Stimulated activated naive B cell treated with anti-CD40 and anti-IgM and Interleukin-4, amounts not matched to agents 10 μg/mL and 1 μg/mL and 100 μg/mL, for 72 hours (primary cell): Measurements from ENCODE around the gene TMEM100.
"Not testable (repeated sequence)": the region's sequence is repeated elsewhere in the genome, so short reads cannot be mapped to it uniquely, and the experiment has no call there.

ENCODE experiments used
- ATAC-seq, 2 donors: fragments of 150-1000 bp; cut with Tn5 transposase; replicated peaks; 2 replicates each; pipeline ENCODE4 v1.10.0; 2021; ENCODE audit warnings: moderate library complexity in 1 of 2
- DNase-seq: peaks from one replicate; pipeline ENCODE4 v3.0.0; 2021
- H3K27ac Mint-ChIP-seq: one replicate; pipeline ENCODE4 v1.8.0; 2022; ENCODE audit warnings: mild to moderate bottlenecking, mixed read lengths
- H3K27me3 Mint-ChIP-seq, 2 donors: one replicate each; pipeline ENCODE4 v1.8.0; 2022; ENCODE audit warnings: mixed read lengths in 2 of 2
- H3K36me3 Mint-ChIP-seq, 2 donors: one replicate each; pipeline ENCODE4 v1.8.0; 2022; ENCODE audit warnings: mixed read lengths in 2 of 2, mild to moderate bottlenecking in 1 of 2
- H3K4me1 Mint-ChIP-seq, 2 donors: one replicate each; pipeline ENCODE4 v1.8.0; 2022; ENCODE audit warnings: mixed read lengths in 2 of 2, mild to moderate bottlenecking in 1 of 2
- H3K4me3 Mint-ChIP-seq, 2 donors: one replicate each; pipeline ENCODE4 v1.8.0; 2022; ENCODE audit warnings: mild to moderate bottlenecking in 2 of 2, mixed read lengths in 2 of 2, moderate library complexity in 1 of 2
- H3K9me3 Mint-ChIP-seq, 2 donors: one replicate each; pipeline ENCODE4 v1.8.0; 2022; ENCODE audit warnings: mixed read lengths in 2 of 2, mild to moderate bottlenecking in 1 of 2

The TMEM100 gene

GRCh38 chr17:55676274-55676673 lies 46.4 kb downstream of the TMEM100 start:
- H3K4me3 Mint-ChIP-seq, result no peak overlapping the region
- peaks cover 7 to 21% of the 10 kb centered on the region in 2 donors for H3K27me3 Mint-ChIP-seq
- peaks cover 4% of the 10 kb centered on the region in 2 donors for H3K4me1 Mint-ChIP-seq
- DNase-seq (no peak), ATAC-seq (no peak)
- H3K27ac Mint-ChIP-seq, result no peak overlapping the region
- H3K36me3 Mint-ChIP-seq, result peaks cover 4% of the 10 kb centered on the region in 2 donors
- peaks cover 4 to 5% of the 10 kb centered on the region in 2 donors for H3K9me3 Mint-ChIP-seq

GRCh38 chr17:55673743-55674506 lies 48.7 kb downstream of the TMEM100 start:
- H3K27ac Mint-ChIP-seq, result no peak overlapping the region
- ATAC-seq (no peak), DNase-seq (no peak)
- H3K9me3 Mint-ChIP-seq, result peaks cover 4 to 5% of the 10 kb centered on the region in 2 donors
- peaks cover 7 to 20% of the 10 kb centered on the region in 2 donors for H3K27me3 Mint-ChIP-seq
- no peak overlapping the region for H3K4me3 Mint-ChIP-seq
- H3K36me3 Mint-ChIP-seq, result peaks cover 4% of the 10 kb centered on the region in 2 donors
- peaks cover 4% of the 10 kb centered on the region in 2 donors for H3K4me1 Mint-ChIP-seq

GRCh38 chr17:55672585-55673501 lies 49.8 kb downstream of the TMEM100 start:
- Mint-ChIP-seq H3K36me3 (peaks cover 4% of the 10 kb centered on the region in 2 donors), H3K27me3 (peaks cover 7 to 16% of the 10 kb centered on the region in 2 donors), H3K4me3 (no peak overlapping the region), H3K27ac (no peak overlapping the region), H3K9me3 (peaks cover 4 to 5% of the 10 kb centered on the region in 2 donors), H3K4me1 (peaks cover 4% of the 10 kb centered on the region in 2 donors)
- DNase-seq (no peak), ATAC-seq (no peak)

- H3K9me3 Mint-ChIP-seq, H3K4me1 Mint-ChIP-seq: not testable (repeated sequence)
These were observed 50.7 kb downstream of the TMEM100 start for GRCh38 chr17:55672010-55672409.

More at GRCh38 chr17:55672010-55672409, 50.7 kb downstream of the TMEM100 start:
- H3K4me3 Mint-ChIP-seq, ATAC-seq, H3K36me3 Mint-ChIP-seq, DNase-seq, H3K27ac Mint-ChIP-seq: not testable (repeated sequence)
- peaks cover 7 to 16% of the 10 kb centered on the region in 2 donors for H3K27me3 Mint-ChIP-seq
